Measurements from ENCODE around the gene FAM89B. TPM values are rescaled to one million over a fixed set of nuclear protein-coding genes. Genes with fewer than 3 reads are reported as not detected.

Gene FAM89B
- total RNA-seq, 1 donor from 2014 or later: 47.5 TPM

- DNase-seq (ENCODE audit: low read depth) (no peak), FAIRE-seq (no peak)
- Histone ChIP-seq H3K4me2 (ENCODE audit: low read length) (no peak overlapping the region), H3K27ac (ENCODE audit: low read depth, low read length) (no peak overlapping the region), H4K20me1 (ENCODE audit: insufficient read depth, low read length) (peaks cover 43% of the 10 kb centered on the region), H3K9ac (ENCODE audit: low read length) (no peak overlapping the region), H3K79me2 (ENCODE audit: insufficient read depth, low read length) (peaks cover 34% of the 10 kb centered on the region), H3K27me3 (ENCODE audit: insufficient read depth, low read length) (no peaks in the 10 kb centered on the region), H3K9me3 (ENCODE audit: insufficient read depth, low read depth, low read length) (no peaks in the 10 kb centered on the region), H3K4me1 (ENCODE audit: insufficient read depth, low read length) (no peaks in the 10 kb centered on the region), H3K36me3 (ENCODE audit: insufficient read depth, low read length) (peaks cover 29% of the 10 kb centered on the region), H2AFZ (ENCODE audit: low read depth, low read length) (no peak overlapping the region), H3K4me3 (ENCODE audit: insufficient read depth, low read depth, low read length) (no peak overlapping the region)
- no peak overlapping the region for H3K27ac Mint-ChIP-seq (ENCODE audit: unreplicated experiment)
- no peaks in the 10 kb centered on the region for H3K4me1 Mint-ChIP-seq (ENCODE audit: low read depth, unreplicated experiment)
- peaks cover 12% of the 10 kb centered on the region for H3K36me3 Mint-ChIP-seq (ENCODE audit: low read depth, unreplicated experiment)
- TF ChIP-seq, protein P1, sequence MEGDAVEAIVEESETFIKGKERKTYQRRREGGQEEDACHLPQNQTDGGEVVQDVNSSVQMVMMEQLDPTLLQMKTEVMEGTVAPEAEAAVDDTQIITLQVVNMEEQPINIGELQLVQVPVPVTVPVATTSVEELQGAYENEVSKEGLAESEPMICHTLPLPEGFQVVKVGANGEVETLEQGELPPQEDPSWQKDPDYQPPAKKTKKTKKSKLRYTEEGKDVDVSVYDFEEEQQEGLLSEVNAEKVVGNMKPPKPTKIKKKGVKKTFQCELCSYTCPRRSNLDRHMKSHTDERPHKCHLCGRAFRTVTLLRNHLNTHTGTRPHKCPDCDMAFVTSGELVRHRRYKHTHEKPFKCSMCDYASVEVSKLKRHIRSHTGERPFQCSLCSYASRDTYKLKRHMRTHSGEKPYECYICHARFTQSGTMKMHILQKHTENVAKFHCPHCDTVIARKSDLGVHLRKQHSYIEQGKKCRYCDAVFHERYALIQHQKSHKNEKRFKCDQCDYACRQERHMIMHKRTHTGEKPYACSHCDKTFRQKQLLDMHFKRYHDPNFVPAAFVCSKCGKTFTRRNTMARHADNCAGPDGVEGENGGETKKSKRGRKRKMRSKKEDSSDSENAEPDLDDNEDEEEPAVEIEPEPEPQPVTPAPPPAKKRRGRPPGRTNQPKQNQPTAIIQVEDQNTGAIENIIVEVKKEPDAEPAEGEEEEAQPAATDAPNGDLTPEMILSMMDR (IDR thresholded peaks at IDR 0.05; ENCODE audit: insufficient read depth, low read depth, low read length): no peak
- no peak for TF ChIP-seq EZH2 (IDR thresholded peaks at IDR 0.05; ENCODE audit: insufficient read depth, low read length)
- no peaks in the 10 kb centered on the region for H3K27me3 Mint-ChIP-seq (ENCODE audit: low read depth, unreplicated experiment)
- no peaks in the 10 kb centered on the region for H3K9me3 Mint-ChIP-seq (ENCODE audit: unreplicated experiment)
- peak overlapping the region; percentile 64 for H3K4me3 Mint-ChIP-seq (ENCODE audit: unreplicated experiment)
These were observed 50.8 kb downstream of the FAM89B start for GRCh38 chr11:65623177-65623576.

Other genes with a start within 250 kb of the FAM89B start
- 58.5 and 66.4 TPM in 2 replicates for gene DPF2, start 238.7 kb upstream of the FAM89B start, total RNA-seq
- gene TIGD3, start 217.8 kb upstream of the FAM89B start, total RNA-seq: 0.20 and 0.29 TPM in 2 replicates
- 1.9 and 2.6 TPM in 2 replicates for gene SLC25A45, start 189.9 kb upstream of the FAM89B start, total RNA-seq
- 61.2 and 76.3 TPM in 2 replicates for gene FRMD8, start 185.9 kb upstream of the FAM89B start, total RNA-seq
- gene NEAT1, start 149.7 kb upstream of the FAM89B start, total RNA-seq: 202 and 317 TPM in 2 replicates
- 7,772 and 8,991 TPM in 2 replicates for gene MALAT1, start 73.5 kb upstream of the FAM89B start, total RNA-seq
- 106 and 128 TPM in 2 replicates for gene SCYL1, start 47.5 kb upstream of the FAM89B start, total RNA-seq
- 33.2 and 36.5 TPM in 2 replicates for gene LTBP3, start 14.2 kb upstream of the FAM89B start, total RNA-seq
- 40.4 and 45.1 TPM in 2 replicates for gene ZNRD2, start 2.1 kb upstream of the FAM89B start, total RNA-seq
- gene EHBP1L1, start 3.5 kb downstream of the FAM89B start, total RNA-seq: 9.4 and 10.1 TPM in 2 replicates
- 0.84 TPM in 1 of 2 replicates, not detected in the other for gene KCNK7, start 23.3 kb downstream of the FAM89B start, total RNA-seq
- 55.4 and 61.3 TPM in 2 replicates for gene MAP3K11, start 41.7 kb downstream of the FAM89B start, total RNA-seq
- 45.6 and 51.2 TPM in 2 replicates for gene PCNX3, start 43.2 kb downstream of the FAM89B start, total RNA-seq
- gene SIPA1, start 65.6 kb downstream of the FAM89B start, total RNA-seq: 19.0 and 26.7 TPM in 2 replicates
- gene RELA, start 90.4 kb downstream of the FAM89B start, total RNA-seq: 62.2 and 68.9 TPM in 2 replicates
- 26.8 and 31.4 TPM in 2 replicates for gene KAT5, start 139.7 kb downstream of the FAM89B start, total RNA-seq
- gene RNASEH2C, start 148.3 kb downstream of the FAM89B start, total RNA-seq: 24.7 and 25.0 TPM in 2 replicates
- gene AP5B1, start 208.4 kb downstream of the FAM89B start, total RNA-seq: 10.4 and 10.9 TPM in 2 replicates
- gene OVOL1, start 214.5 kb downstream of the FAM89B start, total RNA-seq: 0.22 and 1.0 TPM in 2 replicates

Data from astrocyte (in vitro differentiated cells and primary cell).